Hippocampal formation (tissue), 2 donors: ENCODE results near the gene TMEM81.

Source experiments
- DNase-seq, 2 donors: peaks; one replicate each; lab custom pipeline; 2025; lab: John Stamatoyannopoulos, UW

Gene TMEM81

DNA sequence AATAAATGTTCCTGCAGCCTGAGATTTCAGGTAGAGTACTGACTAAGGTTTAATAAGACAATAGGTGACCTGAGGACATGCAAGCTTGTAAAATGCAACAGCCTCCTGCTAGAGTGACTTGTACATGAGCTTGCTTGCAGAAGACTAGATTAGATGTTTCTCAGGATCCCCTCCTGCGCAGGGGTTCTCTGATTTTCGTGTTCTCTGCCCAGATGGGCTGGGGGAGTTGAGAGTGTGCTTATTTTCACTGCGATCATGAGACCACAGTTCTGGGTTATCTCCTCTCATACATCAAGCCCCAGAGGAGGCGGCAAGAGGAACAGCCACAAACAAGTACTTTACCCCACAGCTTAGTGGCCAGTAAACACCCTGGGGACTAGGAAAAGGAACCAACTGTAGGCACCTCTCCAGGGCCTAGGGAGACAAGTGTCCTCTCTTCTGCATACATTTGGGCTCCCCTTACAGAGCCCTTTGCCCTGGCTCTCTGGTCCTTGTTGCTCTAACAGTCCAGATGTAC is 8.0 kb downstream of the TMEM81 start:
- no peak for DNase-seq

DNA sequence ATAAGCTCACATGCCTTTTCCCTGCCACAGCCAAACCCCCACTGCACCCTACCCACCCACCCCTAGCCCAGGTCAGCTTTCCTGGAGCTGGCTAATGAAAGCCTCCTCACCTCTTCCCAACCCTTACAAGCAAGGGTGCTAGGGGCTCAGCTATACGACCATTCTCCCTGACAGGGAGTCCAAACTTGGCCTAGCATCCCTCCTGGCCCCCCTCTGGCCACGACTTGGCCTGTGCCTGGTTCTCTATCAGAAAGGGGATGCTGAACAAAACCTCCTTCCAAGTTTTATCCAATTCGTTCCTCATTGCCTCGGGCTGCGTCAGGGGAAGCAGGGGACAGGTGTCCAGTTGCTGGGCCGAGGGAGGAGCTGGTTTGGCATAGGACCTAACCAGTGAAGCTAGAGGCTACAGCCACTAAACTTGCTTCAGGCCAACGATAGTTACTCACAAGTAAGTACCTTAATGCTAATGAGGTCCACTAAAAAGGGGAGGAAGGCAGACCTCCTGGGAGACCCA is 8.6 kb downstream of the TMEM81 start:
- DNase-seq = no peak

DNA sequence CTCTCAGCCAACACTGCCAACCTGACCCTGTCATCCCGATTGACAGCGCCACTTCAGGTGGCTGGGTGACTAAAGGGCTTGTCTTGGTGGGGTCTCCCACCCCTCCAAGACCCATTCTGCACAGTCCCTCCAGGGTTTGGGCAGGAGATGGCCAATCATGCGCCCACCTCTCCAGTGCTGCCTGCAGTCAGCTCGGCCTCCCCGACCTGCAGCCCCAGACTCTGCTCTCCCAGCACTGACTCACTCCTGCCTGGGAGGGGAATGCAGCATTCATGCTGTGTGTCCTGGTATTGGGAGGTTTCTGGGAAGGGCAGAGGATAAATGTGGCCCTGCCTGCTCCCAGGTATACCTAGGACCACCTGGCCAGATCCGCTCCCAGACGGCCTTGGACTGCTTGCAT is 9.7 kb downstream of the TMEM81 start:
- DNase-seq = no peak

DNA sequence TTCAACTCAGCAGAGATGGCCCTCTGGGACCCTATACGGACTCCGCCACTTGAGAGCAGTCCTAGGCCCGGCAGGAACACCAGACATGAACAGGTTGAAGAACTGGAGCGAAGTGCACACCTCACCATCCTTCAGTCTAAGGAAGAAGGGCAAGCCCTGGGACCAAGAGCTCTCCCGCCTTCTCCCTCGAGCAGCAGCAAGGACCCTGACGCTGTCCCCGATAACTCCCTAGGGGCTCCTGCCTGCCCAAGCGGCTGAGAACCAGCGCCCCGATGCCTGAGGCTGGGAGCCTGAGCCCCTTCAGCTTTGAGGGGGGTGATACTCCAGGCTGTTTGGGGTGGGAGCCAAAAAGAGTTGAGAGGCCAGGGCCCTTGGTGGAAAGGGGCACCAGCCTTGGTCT is 10.2 kb downstream of the TMEM81 start:
- no peak for DNase-seq

- no peak for DNase-seq
Observed at GRCh38 chr1:205073511-205073910, 10.7 kb downstream of the TMEM81 start.

DNA sequence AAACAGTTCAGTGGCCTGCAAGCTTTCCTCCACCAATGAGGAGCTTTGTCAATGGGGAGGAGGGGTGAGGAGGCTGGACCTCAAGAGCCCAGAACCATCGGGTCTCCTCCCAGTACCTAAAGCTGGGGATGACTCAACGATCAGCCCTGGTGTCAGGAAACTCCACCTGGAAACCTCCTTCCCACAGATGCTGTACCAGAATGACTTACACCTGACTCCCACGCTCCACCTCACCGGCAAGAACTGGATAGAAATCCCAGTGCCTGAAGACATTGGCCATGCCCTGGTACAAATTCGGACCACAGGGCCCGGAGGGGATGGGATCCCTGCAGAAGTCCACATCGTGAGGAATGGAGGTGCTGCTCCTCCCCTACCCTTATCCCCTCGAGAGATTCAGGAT is 11.4 kb downstream of the TMEM81 start:
- DNase-seq = no peak

- no peak for DNase-seq
Observed at GRCh38 chr1:205072286-205072685, 12.0 kb downstream of the TMEM81 start.

GRCh38 chr1:205071801-205072200 is 12.5 kb downstream of the TMEM81 start:
- DNase-seq = peak; percentile 24 to 45

DNA sequence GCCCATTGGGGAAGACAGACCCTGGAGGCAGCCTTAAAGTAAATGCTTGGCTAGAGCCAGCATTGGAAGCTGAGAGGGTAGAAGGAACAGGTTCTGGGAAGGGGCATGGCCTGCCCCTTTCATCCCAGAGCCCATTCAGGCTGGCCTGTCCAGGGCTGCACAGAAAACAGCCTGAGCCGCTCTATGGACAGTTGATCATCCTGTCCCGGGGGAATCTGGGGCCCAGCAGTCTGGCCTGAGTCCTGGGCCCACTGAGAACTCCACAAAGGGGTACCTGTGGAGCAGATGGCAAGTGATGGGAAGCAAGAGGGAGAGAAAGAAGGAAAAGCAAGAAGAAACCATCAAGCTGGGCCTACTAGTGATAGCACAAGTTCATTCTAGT is 13.2 kb downstream of the TMEM81 start:
- no peak for DNase-seq

DNA sequence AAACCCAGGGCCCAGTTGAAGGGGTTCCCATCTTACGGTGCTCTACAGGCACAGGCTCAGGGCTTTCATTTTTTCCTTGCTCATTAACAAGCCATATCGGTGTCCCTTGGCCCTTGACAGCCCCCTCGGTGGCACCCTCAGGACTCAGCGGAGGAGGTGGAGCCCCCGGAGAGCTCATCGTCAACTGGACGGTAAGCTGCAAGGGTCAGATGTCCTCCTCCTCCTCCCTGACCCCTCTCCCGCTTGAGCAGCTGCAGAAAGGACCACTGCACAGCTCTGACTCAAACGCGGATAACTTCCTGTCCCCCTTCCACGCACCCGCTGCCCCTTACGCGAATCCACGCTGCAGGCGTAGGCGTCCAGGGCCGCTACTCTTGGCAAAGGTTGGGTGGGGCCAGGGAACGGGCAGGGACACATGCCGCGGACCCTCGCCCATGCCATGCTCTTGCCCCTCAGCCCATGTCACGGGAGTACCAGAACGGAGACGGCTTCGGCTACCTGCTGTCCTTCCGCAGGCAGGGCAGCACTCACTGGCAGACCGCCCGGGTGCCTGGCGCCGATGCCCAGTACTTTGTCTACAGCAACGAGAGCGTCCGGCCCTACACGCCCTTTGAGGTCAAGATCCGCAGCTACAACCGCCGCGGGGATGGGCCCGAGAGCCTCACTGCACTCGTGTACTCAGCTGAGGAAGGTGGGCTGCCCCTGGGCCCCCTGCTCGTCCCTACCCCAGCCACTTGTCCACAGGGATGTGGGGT is 14.7 kb downstream of the TMEM81 start:
- no peak for DNase-seq

DNA sequence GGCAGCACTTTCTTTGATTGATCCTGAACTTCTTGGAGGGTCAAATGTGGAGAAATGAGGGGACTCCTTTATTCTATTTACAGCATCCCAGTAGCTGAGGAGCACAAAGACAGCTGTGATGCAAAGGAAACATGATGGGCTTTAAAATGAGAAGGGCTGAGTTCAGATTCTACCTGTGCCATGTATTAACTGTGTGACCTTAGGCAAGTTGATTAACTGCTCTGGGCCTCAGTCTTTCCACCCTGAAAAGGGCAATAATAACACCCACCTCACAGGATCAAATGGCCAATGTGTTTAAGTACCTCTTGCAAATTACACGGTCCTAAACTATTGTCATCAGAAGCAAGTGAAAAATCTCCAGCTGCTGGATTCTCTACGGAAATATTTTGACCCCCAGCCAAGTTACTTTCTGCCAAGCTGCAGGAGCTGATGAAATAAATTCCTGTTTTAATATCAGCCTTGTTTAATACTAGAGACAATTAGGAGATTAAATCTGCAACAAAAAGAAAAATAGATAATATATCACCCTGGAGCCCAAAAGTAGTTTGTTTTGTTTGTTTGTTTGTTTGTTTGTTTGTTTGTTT is 15.7 kb downstream of the TMEM81 start:
- no peak for DNase-seq

- no peak for DNase-seq
Observed at GRCh38 chr1:205068001-205068400, 16.3 kb downstream of the TMEM81 start.

DNA sequence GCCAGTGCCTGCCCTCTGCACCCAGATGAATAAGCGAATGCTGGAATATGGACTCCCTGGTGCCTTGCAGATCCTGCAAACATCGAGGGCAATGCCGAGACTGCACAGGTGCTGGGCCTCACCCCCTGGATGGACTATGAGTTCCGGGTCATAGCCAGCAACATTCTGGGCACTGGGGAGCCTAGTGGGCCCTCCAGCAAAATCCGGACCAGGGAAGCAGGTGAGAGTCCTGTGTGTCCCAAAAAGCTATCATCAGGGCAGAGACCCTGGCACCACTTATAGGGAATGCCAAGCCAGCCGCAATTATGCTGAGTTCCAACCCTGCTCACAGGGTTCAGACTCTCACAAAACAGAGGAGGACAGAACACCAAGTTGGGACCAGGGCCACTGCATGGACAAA is 17.2 kb downstream of the TMEM81 start:
- DNase-seq = no peak

GRCh38 chr1:205066141-205066818 is 18.0 kb downstream of the TMEM81 start:
- no peak for DNase-seq

- no peak for DNase-seq
Observed at GRCh38 chr1:205065666-205066065, 18.6 kb downstream of the TMEM81 start.

- DNase-seq = no peak
Observed at GRCh38 chr1:205064741-205065316, 19.4 kb downstream of the TMEM81 start.

- DNase-seq = no peak
Observed at GRCh38 chr1:205064301-205064700, 20.0 kb downstream of the TMEM81 start.

- DNase-seq = no peak
Observed at GRCh38 chr1:205062895-205063294, 21.4 kb downstream of the TMEM81 start.

DNA sequence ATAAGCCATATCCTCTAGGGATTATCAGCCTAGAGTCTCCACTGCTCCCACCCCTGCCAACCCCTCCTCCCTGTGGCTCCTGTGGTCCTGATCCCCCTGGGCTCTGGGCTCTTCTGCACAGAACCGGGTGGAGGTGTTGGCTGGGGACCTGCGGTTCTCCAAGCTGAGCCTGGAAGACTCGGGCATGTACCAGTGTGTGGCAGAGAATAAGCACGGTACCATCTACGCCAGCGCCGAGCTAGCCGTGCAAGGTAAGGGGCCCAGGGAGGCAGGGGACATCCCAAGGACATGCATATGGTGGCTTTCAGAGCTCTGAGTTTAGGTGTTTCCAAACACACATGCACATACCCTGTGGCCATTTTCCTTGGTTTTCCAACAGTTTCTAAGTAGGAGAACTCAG is 21.9 kb downstream of the TMEM81 start:
- no peak for DNase-seq

DNA sequence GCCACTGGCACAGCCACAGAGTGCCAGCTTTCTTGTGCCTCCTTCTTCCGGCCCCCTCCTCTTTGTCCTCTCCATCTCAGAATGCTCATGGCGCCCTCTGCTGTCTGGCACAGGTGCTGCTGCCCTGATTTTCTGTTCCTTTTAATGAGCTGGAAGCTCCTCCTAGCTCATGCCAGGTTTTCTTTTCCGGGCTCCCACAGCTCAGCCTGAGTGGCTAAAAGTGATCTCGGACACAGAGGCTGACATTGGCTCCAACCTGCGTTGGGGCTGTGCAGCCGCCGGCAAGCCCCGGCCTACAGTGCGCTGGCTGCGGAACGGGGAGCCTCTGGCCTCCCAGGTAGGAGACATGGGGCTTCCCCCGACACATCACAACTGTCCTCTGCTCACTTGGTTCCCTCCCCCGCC is 22.6 kb downstream of the TMEM81 start:
- peak; percentile 74 to 82 for DNase-seq

GRCh38 chr1:205061227-205061626 is 23.0 kb downstream of the TMEM81 start:
- no peak for DNase-seq

DNA sequence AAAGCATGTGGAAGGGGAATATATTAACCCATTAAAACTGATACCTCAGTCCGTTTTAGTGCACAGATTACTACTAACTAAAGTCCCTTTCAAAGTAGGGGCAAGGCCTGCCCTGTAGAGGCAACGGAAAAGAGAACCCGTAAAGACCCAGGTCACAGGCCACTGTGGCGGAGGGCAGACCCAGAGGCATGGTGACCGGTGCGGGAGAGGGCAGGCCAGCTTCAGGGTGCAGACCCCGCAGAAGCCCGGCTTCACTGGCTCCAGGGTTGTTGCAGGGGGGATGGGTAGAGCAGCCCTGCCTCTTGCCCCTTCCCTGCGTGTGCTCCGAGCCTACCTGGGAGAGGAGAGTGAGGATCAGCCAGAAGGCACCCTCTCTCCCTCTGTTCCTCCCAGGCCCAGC is 23.5 kb downstream of the TMEM81 start:
- DNase-seq = no peak

DNA sequence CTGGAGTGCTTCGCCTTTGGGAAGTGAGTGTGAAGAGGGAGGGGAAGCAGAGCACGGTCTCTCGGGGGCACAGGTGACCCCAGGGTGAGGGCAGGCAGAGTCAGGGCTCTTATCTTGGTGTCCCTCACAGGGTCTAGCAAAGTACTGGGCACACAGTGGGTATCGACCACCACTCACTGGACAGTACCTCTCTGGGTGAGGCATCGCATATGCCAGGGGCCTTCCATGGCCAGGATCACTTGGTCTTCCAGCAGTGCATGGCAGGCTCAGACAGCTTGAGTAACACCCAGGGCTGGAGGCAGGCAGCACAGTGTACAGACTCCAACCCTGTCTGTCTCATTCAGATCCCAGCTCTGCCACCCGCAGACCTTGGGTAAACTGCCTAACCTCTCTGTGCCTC is 24.6 kb downstream of the TMEM81 start:
- DNase-seq = no peak
